ENCODE data around the gene MACF1.
"Not testable (repeated sequence)": the region's sequence is repeated elsewhere in the genome, so short reads cannot be mapped to it uniquely, and the experiment has no call there.

MACF1 gene

GRCh38 chr1:39466413-39467107 lies 262.1 kb downstream of the MACF1 start:
- DNase-seq (ENCODE audit: low read depth): no peak

- not testable (repeated sequence) for DNase-seq (ENCODE audit: low read depth)
Observed at GRCh38 chr1:39467108-39467720, 262.7 kb downstream of the MACF1 start.

- DNase-seq (ENCODE audit: low read depth): no peak
Observed at GRCh38 chr1:39469150-39469549, 264.7 kb downstream of the MACF1 start.

GRCh38 chr1:39470040-39470439 lies 265.5 kb downstream of the MACF1 start:
- no peak for DNase-seq (ENCODE audit: low read depth)

- no peak for DNase-seq (ENCODE audit: low read depth)
Observed at GRCh38 chr1:39472826-39473225, 268.3 kb downstream of the MACF1 start.

GRCh38 chr1:39473324-39473723 lies 268.8 kb downstream of the MACF1 start:
- DNase-seq (ENCODE audit: low read depth): no peak

GRCh38 chr1:39474810-39475209 lies 270.3 kb downstream of the MACF1 start:
- DNase-seq (ENCODE audit: low read depth): no peak

- DNase-seq (ENCODE audit: low read depth): not testable (repeated sequence)
Observed at GRCh38 chr1:39475551-39475950, 271.1 kb downstream of the MACF1 start.

GRCh38 chr1:39478126-39478915 lies 273.8 kb downstream of the MACF1 start:
- DNase-seq (ENCODE audit: low read depth): no peak

GRCh38 chr1:39481289-39481688 lies 276.8 kb downstream of the MACF1 start:
- no peak for DNase-seq (ENCODE audit: low read depth)

GRCh38 chr1:39483276-39483675 lies 278.8 kb downstream of the MACF1 start:
- DNase-seq (ENCODE audit: low read depth): no peak

- DNase-seq (ENCODE audit: low read depth): no peak
Observed at GRCh38 chr1:39484564-39484963, 280.1 kb downstream of the MACF1 start.

- DNase-seq (ENCODE audit: low read depth): no peak
Observed at GRCh38 chr1:39485046-39485803, 280.7 kb downstream of the MACF1 start.

GRCh38 chr1:39488012-39488545 lies 283.6 kb downstream of the MACF1 start:
- no peak for DNase-seq (ENCODE audit: low read depth)

GRCh38 chr1:39488793-39489566 lies 284.5 kb downstream of the MACF1 start:
- no peak for DNase-seq (ENCODE audit: low read depth)

GRCh38 chr1:39489567-39490239 lies 285.2 kb downstream of the MACF1 start:
- DNase-seq (ENCODE audit: low read depth): no peak

- no peak for DNase-seq (ENCODE audit: low read depth)
Observed at GRCh38 chr1:39490596-39491145, 286.2 kb downstream of the MACF1 start.

GRCh38 chr1:39491146-39491921 lies 286.8 kb downstream of the MACF1 start, which contains the start of gene BMP8A:
TSS of gene BMP8A (plus strand) at chr1:39491636. CDS start at chr1:39491992, 356 bp downstream.
- no peak for DNase-seq (ENCODE audit: low read depth)

Measured in non-pigmented ciliary epithelial cell (primary cell).